K562 (cell line): ENCODE results near the gene ADCY9. TPM values are rescaled to one million over a fixed set of nuclear protein-coding genes. Genes with fewer than 3 reads are reported as not detected.

Source experiments
- ATAC-seq: fragments of 200-7000 bp; cut with Tn5 transposase; 3 replicates; pipeline ENCODE4 v1.9.1; 2020; ENCODE audit warnings: moderate library complexity
- BruUV-seq: library from RNA; stranded (reverse); fragments of 400-500 nt; replicated peaks from 2 replicates; lab custom pipeline; 2021; lab: Mats Ljungman, UMichigan
- CTCF ChIA-PET: fragments of 300-600 bp; formaldehyde crosslinking; extraction: SDS; loops from one replicate; lab custom pipeline; 2021; ENCODE audit warnings: low intra/inter-chr PET ratio; lab: Yijun Ruan, JAX
- POLR2A ChIA-PET: fragments of 300-600, 350-650 bp; sonication (Branson Sonifier 250); formaldehyde crosslinking; extraction: SDS; loops from one replicate; lab custom pipeline; 2021; ENCODE audit warnings: antibody characterized with exemption, inconsistent platforms; lab: Yijun Ruan, JAX
- DNase-seq, 4 experiments: peaks; one replicate each; pipeline versions ENCODE4 v3.0.0 to v3.0.0-alpha.2; 2011 to 2018; ENCODE audit warnings: low spot score in 3 of 4, mixed read lengths in 3 of 4; ENCODE audit errors: extremely low read depth in 1 of 4
- FAIRE-seq: peaks from 2 replicates; lab custom pipeline; 2011; peaks lifted over from hg19 to GRCh38; lab: Jason Lieb, UNC
- H2AFZ ChIP-seq: 2 replicates; pipeline ENCODE4 v1.6.0; 2011; ENCODE audit warnings: low read depth, low read length, control low read depth, inconsistent platforms
- H3K27ac ChIP-seq: fragments of 200-600 bp; 3 replicates; pipeline ENCODE4 v1.8.0; 2011; ENCODE audit warnings: low read depth, mild to moderate bottlenecking, control low read depth, inconsistent platforms, low read length, moderate library complexity, mixed read lengths; ENCODE audit errors: extremely low read depth
- H3K27me3 ChIP-seq, 2 experiments: fragments of 300-600 bp in 1 of 2; 2 replicates in 1 of 2; 3 replicates in 1 of 2; pipeline versions ENCODE4 v1.6.0 to v1.8.0; 2011; ENCODE audit warnings: inconsistent platforms in 2 of 2, low read length in 2 of 2, mild to moderate bottlenecking in 1 of 2, mixed read lengths in 1 of 2, moderate library complexity in 1 of 2; ENCODE audit not compliant: control insufficient read depth in 2 of 2, insufficient read depth in 2 of 2
- H3K36me3 ChIP-seq: fragments of 300-600 bp; 3 replicates; pipeline ENCODE4 v1.8.0; 2011; ENCODE audit warnings: mild to moderate bottlenecking, low read length, inconsistent platforms; ENCODE audit not compliant: control insufficient read depth, insufficient read depth
- H3K4me1 ChIP-seq, 2 experiments: fragments of 200-600 bp in 1 of 2; replicated peaks in 1 of 2; 2 replicates in 1 of 2; 3 replicates in 1 of 2; pipeline versions ENCODE4 v1.5.1 to v1.8.0; 2011; ENCODE audit warnings: inconsistent platforms in 2 of 2, low read length in 2 of 2, mild to moderate bottlenecking in 1 of 2, mixed read lengths in 1 of 2, moderate library complexity in 1 of 2; ENCODE audit not compliant: control insufficient read depth in 2 of 2, insufficient read depth in 2 of 2
- H3K4me2 ChIP-seq: 2 replicates; pipeline ENCODE4 v1.6.1; 2011; ENCODE audit warnings: low read length, control low read depth, inconsistent platforms, mixed read lengths; ENCODE audit not compliant: insufficient read depth
- H3K4me3 ChIP-seq: fragments of 200-600 bp; sonication (generic), shearing (Covaris generic); 2 replicates; pipeline ENCODE4 v1.5.1; 2016; ENCODE audit warnings: control low read depth, inconsistent platforms
- H3K79me2 ChIP-seq: fragments of 200-600 bp; 3 replicates; pipeline ENCODE4 v1.8.0; 2011; ENCODE audit warnings: low read length, inconsistent platforms; ENCODE audit not compliant: control insufficient read depth, insufficient read depth
- H3K9ac ChIP-seq, 2 experiments: 2 replicates each; pipeline versions ENCODE4 v1.6.0 to v1.6.1; 2011; ENCODE audit warnings: low read depth in 2 of 2, low read length in 2 of 2, control low read depth in 1 of 2, inconsistent platforms in 1 of 2, mild to moderate bottlenecking in 1 of 2, mixed read lengths in 1 of 2; ENCODE audit not compliant: insufficient read depth in 1 of 2
- H3K9me1 ChIP-seq: one replicate; pipeline ENCODE4 v1.6.0; 2011; ENCODE audit warnings: inconsistent platforms, mild to moderate bottlenecking, low read length, moderate library complexity; ENCODE audit not compliant: control insufficient read depth, insufficient read depth
- H3K9me3 ChIP-seq: replicated peaks from 2 replicates; pipeline ENCODE4 v1.5.1; 2011; ENCODE audit warnings: low read depth, low read length, inconsistent platforms; ENCODE audit not compliant: control insufficient read depth, insufficient read depth
- H4K20me1 ChIP-seq: replicated peaks from 2 replicates; pipeline ENCODE4 v1.6.1; 2011; ENCODE audit warnings: low read length, inconsistent platforms, mixed read lengths; ENCODE audit not compliant: control insufficient read depth, insufficient read depth
- CBFA2T2 ChIP-seq: fragments of 450-650 bp; conservative IDR thresholded peaks from 2 replicates; pipeline ENCODE4 v1.6.1; 2017; ENCODE audit warnings: mild to moderate bottlenecking
- CC2D1A ChIP-seq: fragments of 450-650 bp; IDR thresholded peaks from 2 replicates; pipeline ENCODE4 v1.6.1; 2017; ENCODE audit warnings: mild to moderate bottlenecking
- HOXB6 ChIP-seq: fragments of 250-450 bp; sonication (Bioruptor Pico); IDR thresholded peaks from 2 replicates; pipeline ENCODE4 v1.5.1; 2022; ENCODE audit warnings: mild to moderate bottlenecking, borderline replicate concordance
- LEF1 ChIP-seq: fragments of 450-650 bp; IDR thresholded peaks from 2 replicates; pipeline ENCODE4 v1.6.1; 2016; ENCODE audit warnings: mild to moderate bottlenecking
- ZNF212 ChIP-seq: fragments of 450-650 bp; formaldehyde crosslinking; IDR thresholded peaks from 2 replicates; pipeline ENCODE4 v1.4.0; 2020; ENCODE audit warnings: mild to moderate bottlenecking
- ZNF324 ChIP-seq: fragments of 250-450 bp; sonication (Bioruptor Pico); IDR thresholded peaks from 2 replicates; pipeline ENCODE4 v1.4.0; 2020; ENCODE audit warnings: mild to moderate bottlenecking
- ZNF354B ChIP-seq: fragments of 250-450 bp; sonication (Bioruptor Pico); IDR thresholded peaks from 2 replicates; pipeline ENCODE4 v1.4.0; 2020
- ZNF609 ChIP-seq: sonication (generic); formaldehyde crosslinking; IDR thresholded peaks from 2 replicates; pipeline ENCODE4 v1.8.1; 2023; ENCODE audit warnings: missing genetic modification reagents, mild to moderate bottlenecking, borderline replicate concordance
- WGBS: fragments of 100-300 bp; shearing (Covaris generic); methylation state at CpG from one replicate; pipeline ENCODE4 v1.1.6; 2016; ENCODE audit warnings: low coverage, mixed read lengths; ENCODE audit not compliant: insufficient coverage; ENCODE audit errors: missing lambda C conversion rate; 5-methylcytosine and 5-hydroxymethylcytosine counted together
- in situ Hi-C: fragments of 300-500 bp; cut with MboI; formaldehyde crosslinking; loops from 4 replicates; pipeline ENCODE4 v1.15.0; 2018; ENCODE audit warnings: inconsistent platforms, mixed read lengths
- intact Hi-C: fragments of 100-400 bp; cut with micrococcal nuclease; formaldehyde crosslinking; loops from 2 replicates; pipeline ENCODE4 v1.14.2; 2022
- polyA plus RNA-seq, 8 experiments: library from polyadenylated mRNA; depleted of rRNA in 4 of 8; stranded (reverse) in 5 of 8; unstranded in 3 of 8; fragments of >200 nt; fragmentation: Nextera tagmentation in 2 of 8; fragmentation: Illumina TruSeq in 1 of 8; extraction: Ambion mirVana in 2 of 8; extraction: Trizol in 1 of 8; gene quantifications; 2 replicates each; pipeline versions ENCODE4 v1.2.1 to v1.2.3, GENCODE V29; 2011 to 2014; ENCODE audit warnings: inconsistent platforms in 1 of 8, missing spikeins in 1 of 8
- total RNA-seq, 7 experiments: library from RNA; depleted of rRNA in 6 of 7; stranded (reverse); fragments of >200 nt in 6 of 7; fragmentation: Illumina TruSeq in 2 of 7; extraction: Trizol in 2 of 7; gene quantifications; 2 replicates each; pipeline versions ENCODE4 v1.2.1 to v1.2.3, GENCODE V29; 2011 to 2021; ENCODE audit warnings: low replicate concordance in 1 of 7
- TF ChIP-seq, protein P1 (sequence below): sonication (generic); formaldehyde crosslinking; IDR thresholded peaks from 2 replicates; pipeline ENCODE4 v1.8.0; 2022; ENCODE audit warnings: missing genetic modification reagents, mild to moderate bottlenecking, moderate library complexity, borderline replicate concordance

Gene ADCY9
- total and polyA plus RNA-seq, 9 of the 15 experiments (the other 6 are each of a cell fraction or from before 2014, with no cell fraction given) = 0.03 to 0.29 (median 0.17) TPM

DNA sequence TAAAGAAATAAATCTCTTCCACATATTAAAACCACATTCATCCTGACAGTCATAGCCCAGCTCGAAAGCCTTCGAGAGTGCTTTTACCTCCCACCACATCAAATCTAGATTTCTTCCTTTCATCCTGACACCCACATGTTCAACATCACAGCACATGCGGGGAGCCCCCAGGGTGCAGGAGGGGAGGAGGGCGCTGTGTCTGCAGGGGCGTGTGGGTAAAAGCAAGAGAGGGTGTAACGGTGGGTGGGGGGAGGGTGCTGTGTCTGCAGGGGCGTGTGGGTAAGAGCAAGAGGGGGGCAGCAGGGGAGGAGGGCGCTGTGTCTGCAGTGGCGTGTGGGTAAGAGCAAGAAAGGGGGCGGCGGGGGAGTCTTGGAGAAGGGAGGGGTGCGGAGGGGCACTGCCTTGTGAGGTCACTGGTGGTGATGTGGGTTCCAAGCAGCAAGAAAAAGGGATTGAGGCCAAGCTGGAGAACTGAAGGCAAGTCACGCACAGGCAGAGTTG lies 34.7 kb downstream of the ADCY9 start:
- CTCF ChIA-PET = no interaction called here

More for the DNA sequence above, 34.7 kb downstream of the ADCY9 start:
- no peak overlapping the region for H3K4me2 ChIP-seq
- peaks cover 12 to 41% of the 10 kb centered on the region in 2 experiments; a peak in 4 of 5 replicates for H3K27me3 ChIP-seq
- no peaks in the 10 kb centered on the region for H3K4me1 ChIP-seq
- H3K9me1 ChIP-seq = no peaks in the 10 kb centered on the region
- no TSS peak for BruUV-seq
- POLR2A ChIA-PET = no interaction called here
- H3K4me3 ChIP-seq = no peak overlapping the region
- H4K20me1 ChIP-seq = no peaks in the 10 kb centered on the region
- TF ChIP-seq ZNF354B (CRISPR knock-in tag) = no peak
- no peak for TF ChIP-seq CC2D1A
- TF ChIP-seq CBFA2T2 = no peak
- no peak for TF ChIP-seq ZNF324 (CRISPR knock-in tag)
- no peak for TF ChIP-seq HOXB6 (CRISPR knock-in tag)
- TF ChIP-seq LEF1 = no peak
- TF ChIP-seq, protein P1, sequence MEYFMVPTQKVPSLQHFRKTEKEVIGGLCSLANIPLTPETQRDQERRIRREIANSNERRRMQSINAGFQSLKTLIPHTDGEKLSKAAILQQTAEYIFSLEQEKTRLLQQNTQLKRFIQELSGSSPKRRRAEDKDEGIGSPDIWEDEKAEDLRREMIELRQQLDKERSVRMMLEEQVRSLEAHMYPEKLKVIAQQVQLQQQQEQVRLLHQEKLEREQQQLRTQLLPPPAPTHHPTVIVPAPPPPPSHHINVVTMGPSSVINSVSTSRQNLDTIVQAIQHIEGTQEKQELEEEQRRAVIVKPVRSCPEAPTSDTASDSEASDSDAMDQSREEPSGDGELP (CRISPR knock-in tag) = no peak
- no peak for TF ChIP-seq ZNF212 (CRISPR knock-in tag)
- no peak for TF ChIP-seq ZNF609
- H3K79me2 ChIP-seq = no peaks in the 10 kb centered on the region
- intact Hi-C loops (no loop called here), in situ Hi-C loops (no loop called here)
- no peaks in the 10 kb centered on the region for H3K9me3 ChIP-seq
- H3K27ac ChIP-seq = no peak overlapping the region
- DNase-seq (no peak), ATAC-seq (no peak), FAIRE-seq (no peak)
- WGBS = 2% methylated on average over 5 of the region's 13 CpGs
- no peak overlapping the region for H2AFZ ChIP-seq
- H3K36me3 ChIP-seq = no peaks in the 10 kb centered on the region
- H3K9ac ChIP-seq = no peak overlapping the region
